Endothelial cell of umbilical vein (primary cell): ENCODE results near the gene TMEM121B. TPM values are rescaled to one million over a fixed set of nuclear protein-coding genes. Genes with fewer than 3 reads are reported as not detected.

Experiments
- BruUV-seq: library from RNA; stranded (reverse); fragments of 400-500 nt; replicated peaks from 2 replicates; lab custom pipeline; 2021; lab: Mats Ljungman, UMichigan
- CTCF ChIA-PET: fragments of 300-600, 350-600 bp; sonication (Branson Sonifier 250); formaldehyde crosslinking; loops from one replicate; lab custom pipeline; 2021; ENCODE audit warnings: antibody characterized with exemption, inconsistent platforms; lab: Charles Lee
- POLR2A ChIA-PET: fragments of 300-600, 350-600 bp; sonication (Branson Sonifier 250); formaldehyde crosslinking; loops from one replicate; lab custom pipeline; 2021; ENCODE audit warnings: antibody characterized with exemption, inconsistent platforms; lab: Charles Lee
- DNase-seq: peaks from one replicate; pipeline ENCODE4 v3.0.0-alpha.2; 2011; ENCODE audit warnings: low read depth, low spot score
- FAIRE-seq: peaks from 2 replicates; lab custom pipeline; 2011; peaks lifted over from hg19 to GRCh38; lab: Jason Lieb, UNC
- H2AFZ ChIP-seq: 2 replicates; pipeline ENCODE4 v1.6.0; 2012; ENCODE audit warnings: low read depth, low read length, control low read depth, inconsistent platforms
- H3K27ac ChIP-seq: 2 replicates; pipeline ENCODE4 v1.5.1; 2011; ENCODE audit warnings: low read depth, mild to moderate bottlenecking, control low read depth, low read length, moderate library complexity; ENCODE audit not compliant: insufficient read depth
- H3K27me3 ChIP-seq, 2 experiments: 2 replicates each; pipeline versions ENCODE4 v1.6.0 to v1.6.1; 2011; ENCODE audit warnings: low read length in 2 of 2, mixed read lengths in 1 of 2; ENCODE audit not compliant: control insufficient read depth in 2 of 2, insufficient read depth in 2 of 2
- H3K36me3 ChIP-seq, 2 experiments: 2 replicates in 1 of 2; 3 replicates in 1 of 2; pipeline ENCODE4 v1.5.1; 2011; ENCODE audit warnings: low read length in 2 of 2, mild to moderate bottlenecking in 1 of 2, moderate library complexity in 1 of 2; ENCODE audit not compliant: control insufficient read depth in 2 of 2, insufficient read depth in 2 of 2; ENCODE audit errors: extremely low read depth in 1 of 2
- H3K4me1 ChIP-seq: 3 replicates; pipeline ENCODE4 v1.5.1; 2011; ENCODE audit warnings: mild to moderate bottlenecking, low read length; ENCODE audit not compliant: control insufficient read depth, insufficient read depth; ENCODE audit errors: extremely low read depth
- H3K4me2 ChIP-seq: 2 replicates; pipeline ENCODE4 v1.6.1; 2011; ENCODE audit warnings: low read length, control low read depth, mixed read lengths; ENCODE audit not compliant: insufficient read depth
- H3K4me3 ChIP-seq, 3 experiments: fragments of 200-600 bp in 1 of 3; sonication (generic), shearing (Covaris generic) in 1 of 3; replicated peaks in 1 of 3; 2 replicates each; pipeline ENCODE4 v1.5.1; 2011 to 2016; ENCODE audit warnings: control low read depth in 3 of 3, low read length in 3 of 3, mild to moderate bottlenecking in 2 of 3, inconsistent platforms in 1 of 3, low read depth in 1 of 3, moderate library complexity in 1 of 3; ENCODE audit not compliant: insufficient read depth in 1 of 3
- H3K79me2 ChIP-seq: 2 replicates; pipeline ENCODE4 v1.6.0; 2012; ENCODE audit warnings: low read length, inconsistent platforms; ENCODE audit not compliant: control insufficient read depth, insufficient read depth
- H3K9ac ChIP-seq: replicated peaks from 2 replicates; pipeline ENCODE3; 2011; ENCODE audit warnings: low read length, control low read depth; ENCODE audit not compliant: insufficient read depth; ENCODE audit errors: extremely low read depth
- H3K9me1 ChIP-seq: replicated peaks from 3 replicates; pipeline ENCODE4 v1.6.0; 2011; ENCODE audit warnings: mild to moderate bottlenecking, low read length; ENCODE audit not compliant: control insufficient read depth, insufficient read depth; ENCODE audit errors: extremely low read depth
- H3K9me3 ChIP-seq: replicated peaks from 2 replicates; pipeline ENCODE4 v1.5.1; 2012; ENCODE audit warnings: low read length, inconsistent platforms; ENCODE audit not compliant: control insufficient read depth, insufficient read depth
- H4K20me1 ChIP-seq: replicated peaks from 2 replicates; pipeline ENCODE3; 2011; ENCODE audit warnings: mild to moderate bottlenecking, low read length; ENCODE audit not compliant: control insufficient read depth, insufficient read depth; ENCODE audit errors: extremely low read depth
- CTCF ChIP-seq, 2 donors: IDR thresholded peaks; 1 replicate in 1 of 2; 2 replicates in 1 of 2; pipeline ENCODE4 v1.5.1; 2011; ENCODE audit warnings: low read length in 2 of 2, mild to moderate bottlenecking in 2 of 2, moderate library complexity in 2 of 2, control low read depth in 1 of 2, inconsistent platforms in 1 of 2, low read depth in 1 of 2; ENCODE audit not compliant: insufficient read depth in 1 of 2; ENCODE audit errors: extremely low read depth in 1 of 2
- EZH2 ChIP-seq: IDR thresholded peaks from 2 replicates; pipeline ENCODE4 v1.6.1; 2012; ENCODE audit warnings: borderline replicate concordance, low read depth, mild to moderate bottlenecking, moderate library complexity, low read length, inconsistent platforms; ENCODE audit not compliant: severe bottlenecking
- FOS ChIP-seq: IDR thresholded peaks from 2 replicates; pipeline ENCODE4 v1.6.1; 2011; ENCODE audit warnings: mild to moderate bottlenecking, low read length, moderate library complexity, borderline replicate concordance; ENCODE audit not compliant: insufficient read depth
- GATA2 ChIP-seq: IDR thresholded peaks from 2 replicates; pipeline ENCODE4 v1.7.0; 2011; ENCODE audit warnings: low read depth, mild to moderate bottlenecking, moderate library complexity, mixed read lengths, low read length; ENCODE audit not compliant: insufficient read length, insufficient read depth
- JUN ChIP-seq: IDR thresholded peaks from 2 replicates; pipeline ENCODE4 v1.6.1; 2011; ENCODE audit warnings: borderline replicate concordance, low read depth; ENCODE audit not compliant: insufficient read length, insufficient read depth
- MAX ChIP-seq: IDR thresholded peaks from 2 replicates; pipeline ENCODE4 v1.6.1; 2011; ENCODE audit not compliant: insufficient read depth, insufficient read length
- MYC ChIP-seq: IDR thresholded peaks from one replicate; pipeline ENCODE4 v1.6.1; 2011; ENCODE audit warnings: mild to moderate bottlenecking, low read depth, low read length
- POLR2A ChIP-seq: IDR thresholded peaks from 2 replicates; pipeline ENCODE4 v1.6.1; 2012; ENCODE audit warnings: low read depth, mild to moderate bottlenecking, control low read depth, low read length
- POLR2AphosphoS5 ChIP-seq: IDR thresholded peaks from 2 replicates; pipeline ENCODE4 v1.6.1; 2012; ENCODE audit warnings: low read depth, mild to moderate bottlenecking, control low read depth, low read length, moderate library complexity; ENCODE audit not compliant: insufficient read depth
- dilution Hi-C: fragments of 300-500 bp; cut with MboI; formaldehyde crosslinking; loops from one replicate; pipeline ENCODE4 v1.15.0; 2019; ENCODE audit warnings: low sequenced_read_pairs; ENCODE audit not compliant: extremely low pct_ligation_motif_present
- intact Hi-C: fragments of 100-400 bp; cut with micrococcal nuclease; formaldehyde crosslinking; loops from one replicate; pipeline ENCODE4 v1.10.0; 2022
- polyA plus RNA-seq, 4 experiments: library from polyadenylated mRNA; depleted of rRNA in 3 of 4; stranded (reverse) in 3 of 4; unstranded in 1 of 4; fragments of >200 nt; gene quantifications; 2 replicates each; pipeline versions ENCODE4 v1.2.1 to v1.2.3, GENCODE V29; 2011 to 2012; ENCODE audit warnings: missing spikeins in 1 of 4
- total RNA-seq: library from RNA; stranded (reverse); gene quantifications from 2 replicates; pipeline ENCODE4 v1.2.3, GENCODE V29; 2021

The TMEM121B gene
- total and polyA plus RNA-seq, 2 donors (not counting 3 experiments of a cell fraction or from before 2014, with no cell fraction given): 0.18 to 0.33 TPM

- ChIA-PET POLR2A (no interaction called here), CTCF (interaction anchor here (1.6 to 2.3 kb wide), 2 partner anchors 41 to 57 kb away, joined by 3 to 7 read pairs; no protein-coding TSS in a partner anchor)
- peaks cover 11 to 12% of the 10 kb centered on the region in 2 experiments for H3K27me3 ChIP-seq
- TF ChIP-seq FOS (no peak), MYC (no peak), JUN (no peak), EZH2 (no peak), CTCF (IDR thresholded peaks at IDR 0.05; ENCODE audit: extremely low read depth in 1 of 2, insufficient read depth in 1 of 2, low read depth in 1 of 2, low read length in 2 of 2) (no peak), GATA2 (no peak), POLR2AphosphoS5 (no peak), MAX (no peak), POLR2A (no peak)
- H3K9me3 ChIP-seq: no peaks in the 10 kb centered on the region
- no peaks in the 10 kb centered on the region for H3K79me2 ChIP-seq
- H3K4me3 ChIP-seq: no peak overlapping the region
- no peak overlapping the region for H3K9ac ChIP-seq
- FAIRE-seq (no peak), DNase-seq (no peak)
- no peaks in the 10 kb centered on the region for H3K4me1 ChIP-seq
- H3K4me2 ChIP-seq: no peak overlapping the region
- dilution Hi-C loops (no loop called here), intact Hi-C loops (no loop called here)
- H3K27ac ChIP-seq: no peak overlapping the region
- H2AFZ ChIP-seq: no peak overlapping the region
- H3K36me3 ChIP-seq: no peaks in the 10 kb centered on the region
- no TSS peak for BruUV-seq
- no peaks in the 10 kb centered on the region for H4K20me1 ChIP-seq
- H3K9me1 ChIP-seq: no peaks in the 10 kb centered on the region
These were observed 6.3 kb downstream of the TMEM121B start for GRCh38 chr22:17114898-17115235.
